ENCODE data around the gene FEV.

Gene FEV

GRCh38 chr2:219017201-219017931 lies 32.4 kb upstream of the FEV start:
- DNase-seq (ENCODE audit: low read depth), result no peak

- DNase-seq (ENCODE audit: low read depth), result no peak
These were observed 31.7 kb upstream of the FEV start for GRCh38 chr2:219016721-219017120.

- no peak for DNase-seq (ENCODE audit: low read depth)
These were observed 25.9 kb upstream of the FEV start for GRCh38 chr2:219010873-219011272.

GRCh38 chr2:219010162-219010756 lies 25.3 kb upstream of the FEV start:
- DNase-seq (ENCODE audit: low read depth), result no peak

GRCh38 chr2:219009294-219009693 lies 24.3 kb upstream of the FEV start:
- no peak for DNase-seq (ENCODE audit: low read depth)

GRCh38 chr2:219003979-219004378 lies 19.0 kb upstream of the FEV start:
- DNase-seq (ENCODE audit: low read depth), result no peak

GRCh38 chr2:219003267-219003634 lies 18.3 kb upstream of the FEV start:
- DNase-seq (ENCODE audit: low read depth), result no peak

- DNase-seq (ENCODE audit: low read depth), result no peak
These were observed 17.6 kb upstream of the FEV start for GRCh38 chr2:219002395-219003266.

- DNase-seq (ENCODE audit: low read depth), result no peak
These were observed 16.8 kb upstream of the FEV start for GRCh38 chr2:219001577-219002394.

GRCh38 chr2:219001100-219001576 lies 16.2 kb upstream of the FEV start:
- no peak for DNase-seq (ENCODE audit: low read depth)

- no peak for DNase-seq (ENCODE audit: low read depth)
These were observed 15.6 kb upstream of the FEV start for GRCh38 chr2:219000569-219000960.

GRCh38 chr2:218999881-219000568 lies 15.0 kb upstream of the FEV start:
- no peak for DNase-seq (ENCODE audit: low read depth)

GRCh38 chr2:218999021-218999880 lies 14.3 kb upstream of the FEV start:
- no peak for DNase-seq (ENCODE audit: low read depth)

GRCh38 chr2:218998414-218999002 lies 13.5 kb upstream of the FEV start:
- DNase-seq (ENCODE audit: low read depth), result no peak

- no peak for DNase-seq (ENCODE audit: low read depth)
These were observed 12.7 kb upstream of the FEV start for GRCh38 chr2:218997731-218998130.

GRCh38 chr2:218996937-218997336 lies 12.0 kb upstream of the FEV start:
- no peak for DNase-seq (ENCODE audit: low read depth)

GRCh38 chr2:218995972-218996711 lies 11.2 kb upstream of the FEV start:
- DNase-seq (ENCODE audit: low read depth), result peak; percentile 19

- DNase-seq (ENCODE audit: low read depth), result no peak
These were observed 10.6 kb upstream of the FEV start for GRCh38 chr2:218995561-218995960.
